Left lung (tissue), 10 donors: ENCODE results near the gene NISCH. TPM values are rescaled to one million over a fixed set of nuclear protein-coding genes. Genes with fewer than 3 reads are reported as not detected.
A peak's percentile ranks its signal among the peaks of the same experiment; 100 is the strongest.

Experiments
- ATAC-seq: fragments of 200-7000 bp; cut with Tn5 transposase; one replicate; pipeline ENCODE4 v1.9.1; 2020; ENCODE audit warnings: moderate library complexity
- DNase-seq, 4 donors: peaks; one replicate each; pipeline ENCODE4 v3.0.0-alpha.2; 2013 to 2020
- H3K27ac ChIP-seq, 2 donors: fragments of 200-600 bp; sonication (generic) in 1 of 2; one replicate each; pipeline versions ENCODE4 v1.5.0 to v1.8.0; 2020 to 2021
- H3K27me3 ChIP-seq, 2 donors: fragments of 200-600 bp; sonication (generic) in 1 of 2; one replicate each; pipeline versions ENCODE4 v1.5.0 to v1.8.0; 2020 to 2021
- H3K36me3 ChIP-seq, 2 donors: fragments of 200-600 bp; sonication (generic) in 1 of 2; one replicate each; pipeline versions ENCODE4 v1.5.0 to v1.8.0; 2020 to 2021
- H3K4me1 ChIP-seq, 2 donors: fragments of 200-600 bp; one replicate each; pipeline ENCODE4 v1.8.0; 2021
- H3K4me3 ChIP-seq, 2 donors: fragments of 200-600 bp; sonication (generic) in 1 of 2; one replicate each; pipeline versions ENCODE4 v1.5.0 to v1.8.0; 2020 to 2021; ENCODE audit warnings: mild to moderate bottlenecking in 1 of 2
- H3K9me3 ChIP-seq, 2 donors: fragments of 200-600 bp; sonication (generic) in 1 of 2; one replicate each; pipeline versions ENCODE4 v1.5.0 to v1.8.0; 2020 to 2021
- intact Hi-C, 2 donors: fragments of 100-400 bp; cut with DNase I; formaldehyde crosslinking; loops; one replicate each; pipeline versions ENCODE4 v1.11.2 to v1.14.2; 2022
- polyA plus RNA-seq, 6 donors: library from polyadenylated mRNA; unstranded; fragments of 120-200 nt; gene quantifications; one replicate each; pipeline ENCODE4 v1.2.1, GENCODE V29; 2013; ENCODE audit not compliant: insufficient read length in 6 of 6
- total RNA-seq, 2 donors: library from RNA; stranded (reverse); fragmentation: NEBNext Ultra II Directional; extraction: Animal tissue kit (Norgen Biotek cat#: 25700); gene quantifications; one replicate each; pipeline ENCODE4 v1.2.1, GENCODE V29; 2021
- TF ChIP-seq, protein P1 (sequence below), 2 donors: fragments of 200-600 bp; sonication (generic) in 1 of 2; IDR thresholded peaks; one replicate each; pipeline versions ENCODE4 v1.5.0 to v1.8.0; 2021; ENCODE audit warnings: antibody characterized with exemption in 2 of 2
- donor health status: DM: no; HTN: yes; CAD: no.
- donor health status: DM: no; HTN: no; CAD: no.

NISCH gene
- total and polyA plus RNA-seq, 8 donors, result 72.6 to 178 (median 140) TPM

DNA sequence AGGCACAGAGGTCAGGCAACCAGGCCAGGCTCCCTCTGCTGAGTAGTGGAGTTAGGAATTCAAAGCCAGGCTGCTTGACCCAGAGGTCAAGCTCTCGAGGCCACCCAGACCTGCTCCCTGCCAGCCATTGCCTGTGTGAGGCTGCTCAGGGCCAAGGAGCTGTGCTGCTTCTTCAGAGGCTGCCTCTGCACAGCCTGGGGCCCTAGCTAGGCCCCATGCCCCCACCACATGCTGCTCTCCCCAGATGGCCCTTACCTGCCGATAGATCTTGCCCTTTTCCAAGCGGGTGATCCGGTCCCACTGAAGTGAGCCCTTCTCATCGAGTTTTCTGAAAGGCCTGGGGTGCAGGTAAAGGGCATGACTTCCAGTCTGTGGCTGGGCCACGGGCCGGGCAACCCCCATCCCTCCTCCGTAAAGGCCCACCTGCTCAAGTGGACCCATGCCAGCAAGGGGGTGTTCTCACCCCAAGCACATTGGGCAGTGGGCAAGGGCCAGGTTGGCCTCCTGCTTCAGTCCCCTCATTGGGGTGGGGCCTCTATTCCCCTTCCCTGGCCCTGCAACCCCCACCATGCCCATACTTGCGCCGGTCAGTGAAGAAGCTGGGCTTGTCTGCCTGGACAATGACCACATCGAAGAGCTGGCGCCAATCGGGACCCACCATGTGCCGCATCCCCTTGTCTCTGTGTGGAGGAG lies 71.8 kb downstream of the NISCH start:
- Histone ChIP-seq H3K27me3 (peaks cover 0 to 3% of the 10 kb centered on the region in 2 donors), H3K36me3 (peaks cover 0 to 54% of the 10 kb centered on the region in 2 donors), H3K4me1 (peaks cover 40 to 57% of the 10 kb centered on the region in 2 donors), H3K9me3 (no peaks in the 10 kb centered on the region), H3K27ac (peak overlapping the region; percentile 54 to 81), H3K4me3 (no peak overlapping the region)
- ATAC-seq (peak; percentile 58), DNase-seq (peak in 2 of 4 donors; percentile 63 to 64)
- TF ChIP-seq, protein P1, sequence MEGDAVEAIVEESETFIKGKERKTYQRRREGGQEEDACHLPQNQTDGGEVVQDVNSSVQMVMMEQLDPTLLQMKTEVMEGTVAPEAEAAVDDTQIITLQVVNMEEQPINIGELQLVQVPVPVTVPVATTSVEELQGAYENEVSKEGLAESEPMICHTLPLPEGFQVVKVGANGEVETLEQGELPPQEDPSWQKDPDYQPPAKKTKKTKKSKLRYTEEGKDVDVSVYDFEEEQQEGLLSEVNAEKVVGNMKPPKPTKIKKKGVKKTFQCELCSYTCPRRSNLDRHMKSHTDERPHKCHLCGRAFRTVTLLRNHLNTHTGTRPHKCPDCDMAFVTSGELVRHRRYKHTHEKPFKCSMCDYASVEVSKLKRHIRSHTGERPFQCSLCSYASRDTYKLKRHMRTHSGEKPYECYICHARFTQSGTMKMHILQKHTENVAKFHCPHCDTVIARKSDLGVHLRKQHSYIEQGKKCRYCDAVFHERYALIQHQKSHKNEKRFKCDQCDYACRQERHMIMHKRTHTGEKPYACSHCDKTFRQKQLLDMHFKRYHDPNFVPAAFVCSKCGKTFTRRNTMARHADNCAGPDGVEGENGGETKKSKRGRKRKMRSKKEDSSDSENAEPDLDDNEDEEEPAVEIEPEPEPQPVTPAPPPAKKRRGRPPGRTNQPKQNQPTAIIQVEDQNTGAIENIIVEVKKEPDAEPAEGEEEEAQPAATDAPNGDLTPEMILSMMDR (IDR thresholded peaks at IDR 0.05), result no peak
- intact Hi-C loops, result no loop called here

DNA sequence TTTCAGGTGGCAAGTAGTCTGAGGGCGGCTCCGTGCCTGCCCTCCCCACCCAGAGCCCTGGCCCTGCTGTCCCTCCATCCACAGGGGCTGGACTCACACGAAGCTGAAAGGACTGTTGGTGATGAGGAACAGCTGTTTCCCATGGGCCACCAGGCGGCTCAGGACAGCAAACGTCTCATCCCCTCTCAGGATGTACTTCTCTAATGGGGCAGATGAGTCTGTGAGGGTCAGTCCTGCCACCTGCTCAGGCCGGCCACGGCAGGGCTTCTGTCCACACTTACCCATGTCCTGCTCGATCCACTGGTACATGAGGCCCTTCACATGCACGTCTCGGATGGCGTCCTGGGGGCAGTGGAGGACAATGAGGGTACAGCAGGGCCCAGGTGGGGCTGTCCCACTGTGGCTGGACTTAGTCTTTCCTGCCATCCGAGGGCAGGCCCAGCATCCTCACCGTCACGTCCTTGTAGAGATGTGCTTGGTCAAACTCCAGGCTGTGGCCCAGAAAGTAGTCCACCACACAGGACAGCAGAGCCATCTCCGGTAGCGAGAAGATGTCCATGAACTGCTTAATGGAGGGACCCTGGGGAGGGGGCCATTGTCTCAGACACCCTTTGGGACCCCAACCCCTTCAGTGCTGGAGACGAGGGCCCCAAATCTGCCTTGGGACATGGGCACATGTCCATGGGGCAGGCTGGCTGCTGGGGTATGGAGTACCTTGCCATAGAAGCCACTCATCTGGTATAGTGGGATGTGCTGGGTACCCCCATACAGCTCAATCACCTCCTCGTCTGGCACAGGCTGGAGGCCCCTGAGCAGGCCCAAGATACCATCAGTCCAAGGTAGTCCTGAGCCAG lies 72.6 kb downstream of the NISCH start:
- TF ChIP-seq, protein P1 (IDR thresholded peaks at IDR 0.05), result no peak
- H3K27me3 ChIP-seq, result peaks cover 0 to 11% of the 10 kb centered on the region in 2 donors
- peaks cover 46 to 65% of the 10 kb centered on the region in 2 donors for H3K4me1 ChIP-seq
- H3K36me3 ChIP-seq, result peaks cover 0 to 46% of the 10 kb centered on the region in 2 donors
- intact Hi-C loops, result no loop called here
- no peaks in the 10 kb centered on the region for H3K9me3 ChIP-seq
- no peak overlapping the region for H3K4me3 ChIP-seq
- ATAC-seq (no peak), DNase-seq (peak in 2 of 4 donors; percentile 28 to 67)
- H3K27ac ChIP-seq, result peak overlapping the region in 1 of 2 donors; percentile 81

DNA sequence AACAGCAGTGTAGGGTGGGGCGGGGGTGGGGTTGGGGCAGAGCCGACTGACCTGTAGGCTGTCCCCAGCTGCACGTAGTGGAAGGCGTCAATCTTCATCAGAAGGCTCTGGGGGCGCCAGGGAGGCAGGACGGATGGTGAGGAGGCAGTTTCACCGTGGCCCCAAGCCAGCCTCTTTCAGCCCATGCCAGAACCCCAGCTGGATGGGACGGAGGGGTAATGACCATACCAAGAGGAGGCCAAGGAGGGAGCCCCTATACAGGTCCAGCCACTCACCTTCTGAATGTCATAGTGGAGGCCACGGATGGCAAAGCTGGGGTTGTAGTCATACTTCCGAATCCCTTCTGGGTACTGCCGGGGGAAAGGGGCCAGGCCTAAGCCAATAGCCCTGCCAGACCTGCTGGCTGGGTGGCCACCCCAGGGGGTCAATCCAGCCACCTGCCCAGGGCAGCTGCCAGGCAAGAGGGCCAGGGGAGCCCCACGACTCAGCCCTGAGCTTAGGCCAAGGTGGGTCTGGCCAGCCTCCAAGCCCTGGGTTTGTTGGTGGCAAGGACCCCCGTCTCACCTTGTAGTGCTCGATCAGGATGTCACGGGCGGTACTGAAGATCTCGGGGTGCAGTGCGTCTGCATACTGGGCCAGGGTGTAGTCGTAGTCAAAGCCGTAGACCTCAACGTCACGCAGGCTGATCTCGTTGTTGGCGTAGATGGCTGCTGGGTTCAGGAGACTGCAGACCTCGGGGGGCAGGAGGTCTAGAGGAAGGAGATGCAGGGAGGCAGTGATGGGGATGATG lies 73.4 kb downstream of the NISCH start:
- H3K27ac ChIP-seq, result no peak overlapping the region
- TF ChIP-seq, protein P1 (IDR thresholded peaks at IDR 0.05), result no peak
- ATAC-seq (no peak), DNase-seq (peak in 2 of 4 donors; percentile 28 to 64)
- H3K4me1 ChIP-seq, result peaks cover 46 to 69% of the 10 kb centered on the region in 2 donors
- intact Hi-C loops, result no loop called here
- no peaks in the 10 kb centered on the region for H3K9me3 ChIP-seq
- no peak overlapping the region for H3K4me3 ChIP-seq
- peaks cover 0 to 38% of the 10 kb centered on the region in 2 donors for H3K36me3 ChIP-seq
- H3K27me3 ChIP-seq, result peaks cover 0 to 16% of the 10 kb centered on the region in 2 donors

DNA sequence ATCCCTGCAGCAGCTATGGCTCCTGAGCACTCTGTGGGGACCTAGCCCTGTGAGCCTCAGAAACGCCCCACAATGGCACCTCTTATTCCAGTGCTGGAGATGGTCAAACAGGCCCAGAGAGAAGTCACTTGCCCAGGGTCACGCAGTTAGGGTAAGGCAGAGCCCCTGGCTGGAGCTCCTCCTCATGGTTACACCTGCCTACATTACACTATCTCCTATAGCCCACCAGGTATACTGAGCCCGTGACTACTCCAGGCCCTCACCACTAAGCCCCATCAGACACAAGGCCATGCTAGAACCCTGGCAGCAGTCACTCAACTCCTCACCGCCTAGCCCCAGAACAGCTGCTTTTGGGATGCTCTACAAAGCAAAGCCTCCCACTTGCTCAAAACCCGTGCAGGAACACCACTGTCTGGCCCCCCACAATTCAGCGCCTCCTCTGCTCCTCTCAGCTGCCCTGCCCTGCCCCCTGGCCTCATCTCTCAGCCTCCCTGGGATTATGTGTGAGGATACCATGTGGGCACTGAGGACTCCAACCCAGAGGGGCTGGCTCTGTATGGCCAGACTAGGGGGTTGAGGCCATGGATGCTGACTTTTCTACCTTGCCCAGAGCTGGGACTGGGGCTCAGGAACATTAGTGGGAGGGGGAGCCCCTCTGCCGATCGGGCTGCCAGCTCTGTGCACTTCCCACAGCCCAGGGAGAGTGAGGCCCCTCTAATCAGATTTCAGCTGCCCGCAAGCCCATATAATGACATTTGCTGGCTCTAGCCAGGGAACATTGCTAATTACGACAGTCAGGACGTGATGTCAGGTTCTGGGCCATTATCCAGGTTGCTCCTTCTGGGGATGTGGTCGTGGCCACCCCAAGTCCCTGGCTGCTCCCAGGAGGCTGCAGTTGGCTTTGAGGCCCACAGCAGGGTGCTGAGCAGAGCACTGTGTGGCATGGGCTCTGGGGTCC lies 74.3 kb downstream of the NISCH start:
- DNase-seq (peak in 3 of 4 donors; percentile 29 to 67 (median 39)), ATAC-seq (no peak)
- Histone ChIP-seq H3K27ac (no peak overlapping the region), H3K27me3 (peaks cover 0 to 24% of the 10 kb centered on the region in 2 donors), H3K9me3 (no peaks in the 10 kb centered on the region), H3K36me3 (peaks cover 0 to 29% of the 10 kb centered on the region in 2 donors), H3K4me3 (no peak overlapping the region), H3K4me1 (peaks cover 48 to 73% of the 10 kb centered on the region in 2 donors)
- TF ChIP-seq, protein P1 (IDR thresholded peaks at IDR 0.05), result no peak
- intact Hi-C loops, result loop anchor here in 1 of 2 donors (10.0 kb wide), 1 partner anchor 65 kb away; no protein-coding TSS in a partner anchor
